ENCODE data around the gene TTLL12.

GRCh38 chr22:43116932-43117331 lies 70.0 kb downstream of the TTLL12 start:
- TF ChIP-seq, protein P1, sequence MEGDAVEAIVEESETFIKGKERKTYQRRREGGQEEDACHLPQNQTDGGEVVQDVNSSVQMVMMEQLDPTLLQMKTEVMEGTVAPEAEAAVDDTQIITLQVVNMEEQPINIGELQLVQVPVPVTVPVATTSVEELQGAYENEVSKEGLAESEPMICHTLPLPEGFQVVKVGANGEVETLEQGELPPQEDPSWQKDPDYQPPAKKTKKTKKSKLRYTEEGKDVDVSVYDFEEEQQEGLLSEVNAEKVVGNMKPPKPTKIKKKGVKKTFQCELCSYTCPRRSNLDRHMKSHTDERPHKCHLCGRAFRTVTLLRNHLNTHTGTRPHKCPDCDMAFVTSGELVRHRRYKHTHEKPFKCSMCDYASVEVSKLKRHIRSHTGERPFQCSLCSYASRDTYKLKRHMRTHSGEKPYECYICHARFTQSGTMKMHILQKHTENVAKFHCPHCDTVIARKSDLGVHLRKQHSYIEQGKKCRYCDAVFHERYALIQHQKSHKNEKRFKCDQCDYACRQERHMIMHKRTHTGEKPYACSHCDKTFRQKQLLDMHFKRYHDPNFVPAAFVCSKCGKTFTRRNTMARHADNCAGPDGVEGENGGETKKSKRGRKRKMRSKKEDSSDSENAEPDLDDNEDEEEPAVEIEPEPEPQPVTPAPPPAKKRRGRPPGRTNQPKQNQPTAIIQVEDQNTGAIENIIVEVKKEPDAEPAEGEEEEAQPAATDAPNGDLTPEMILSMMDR (IDR thresholded peaks at IDR 0.05): no peak
- TF ChIP-seq ZFX (IDR thresholded peaks at IDR 0.05; ENCODE audit: borderline replicate concordance): no peak

Measured in 22Rv1 (cell line).